GM19468 (cell line): ENCODE results near the gene PRKAR1B.
"Not testable (repeated sequence)": the region's sequence is repeated elsewhere in the genome, so short reads cannot be mapped to it uniquely, and the experiment has no call there.

Source experiments
- ATAC-seq: cut with Tn5 transposase; IDR thresholded peaks from one replicate; pipeline ENCODE4 v1.9.1; 2021; ENCODE audit warnings: mild to moderate bottlenecking, moderate library complexity, moderate number of reproducible peaks; ENCODE audit not compliant: unreplicated experiment; ENCODE audit errors: extremely low read depth

PRKAR1B gene

DNA sequence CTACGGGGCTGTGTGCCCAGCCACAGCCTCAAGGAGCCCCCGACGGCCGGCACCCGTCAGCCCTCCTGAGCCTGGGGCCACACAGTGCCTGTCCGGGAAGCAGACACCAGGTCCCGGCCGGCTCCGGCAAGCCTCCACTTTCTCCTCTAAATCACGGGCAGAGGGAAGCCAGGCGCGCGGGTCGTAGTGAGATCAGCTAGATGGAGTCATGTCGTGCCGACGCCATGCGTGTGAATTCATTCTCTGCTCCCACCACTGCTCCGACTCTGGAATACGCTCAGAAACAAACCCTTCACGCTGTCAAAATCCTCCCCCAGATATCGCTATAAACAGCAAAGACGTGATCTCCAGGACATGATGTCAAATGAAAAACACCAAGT lies 94.3 kb downstream of the PRKAR1B start:
- ATAC-seq: no peak

- no peak for ATAC-seq
Observed at GRCh38 chr7:631964-632830, 94.9 kb downstream of the PRKAR1B start.

DNA sequence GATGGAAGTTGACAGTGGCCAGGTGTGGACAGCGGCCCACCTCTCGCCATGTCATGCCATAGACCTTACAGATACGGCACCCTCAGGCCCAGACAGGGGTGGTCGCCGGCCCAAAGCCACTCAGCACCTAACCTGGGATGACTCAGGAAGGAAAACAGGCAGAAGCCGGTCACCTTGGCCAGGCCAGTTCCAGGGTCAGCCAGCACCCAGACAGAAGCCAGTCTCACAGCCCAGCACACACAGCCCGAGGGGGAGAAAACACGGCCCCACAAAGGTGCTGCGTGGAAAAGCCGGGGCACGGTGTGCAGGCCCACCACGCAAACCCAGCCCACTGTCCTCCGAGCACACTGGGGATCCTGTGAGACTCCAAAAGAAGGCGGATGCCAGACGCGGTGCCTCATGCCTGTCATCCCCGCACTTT lies 95.8 kb downstream of the PRKAR1B start:
- no peak for ATAC-seq

DNA sequence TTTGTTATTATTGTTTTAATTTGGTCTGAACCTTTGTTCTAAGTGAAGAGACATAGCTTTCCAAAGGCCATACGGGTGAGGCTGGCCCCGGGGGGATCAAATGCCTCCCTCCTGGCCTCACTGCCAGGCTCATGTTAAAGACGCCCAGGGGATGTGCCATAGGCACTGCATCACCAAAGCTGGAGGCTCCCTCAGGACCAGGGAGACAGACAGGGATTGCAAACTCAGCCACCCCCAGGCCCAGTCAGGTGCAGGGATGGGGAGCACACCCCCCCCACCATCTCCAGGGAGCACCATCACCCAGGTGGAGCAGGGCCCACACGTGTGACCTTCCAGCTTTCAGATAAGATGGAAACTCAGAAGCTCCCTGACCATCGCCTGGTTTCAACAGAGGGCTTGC lies 96.5 kb downstream of the PRKAR1B start:
- ATAC-seq: no peak

GRCh38 chr7:630111-630511 lies 97.0 kb downstream of the PRKAR1B start:
- ATAC-seq: no peak

GRCh38 chr7:628826-629225 lies 98.3 kb downstream of the PRKAR1B start:
- no peak for ATAC-seq

GRCh38 chr7:628402-628763 lies 98.7 kb downstream of the PRKAR1B start:
- no peak for ATAC-seq

DNA sequence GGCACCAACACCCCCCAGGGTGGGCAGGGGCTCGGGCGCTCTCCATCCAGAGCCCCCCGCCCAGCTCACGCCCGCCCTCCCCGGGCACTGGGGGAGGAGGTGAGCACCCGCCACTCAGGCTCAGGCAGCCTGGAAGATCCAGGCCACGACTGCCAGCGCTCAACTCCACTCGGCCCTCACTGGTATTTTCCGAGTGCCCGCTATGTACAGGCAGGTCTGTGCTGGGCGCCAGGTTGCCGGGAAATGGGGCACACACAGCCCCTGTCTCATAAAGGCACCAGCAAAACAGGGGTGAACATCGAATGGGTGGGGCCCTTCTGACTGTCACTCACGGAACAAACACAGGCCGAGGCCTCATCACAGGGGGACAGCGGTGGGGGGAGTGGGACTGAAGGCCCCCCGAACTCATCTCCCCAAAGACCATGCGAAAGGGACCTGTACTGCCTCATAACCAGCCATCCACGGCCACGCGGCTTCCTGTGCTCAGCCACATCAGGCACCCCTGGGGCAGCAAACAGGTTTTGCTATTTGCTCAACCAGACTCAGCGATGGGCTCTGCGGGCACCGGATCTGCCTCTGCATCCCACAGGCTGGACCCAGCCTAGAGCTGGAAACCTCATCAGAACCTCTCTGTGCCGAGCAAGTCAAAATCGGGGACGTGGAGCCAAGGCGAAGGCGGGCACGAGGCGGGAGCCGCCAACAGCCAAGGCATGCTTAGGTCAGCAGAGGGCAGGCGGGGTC lies 99.2 kb downstream of the PRKAR1B start:
- ATAC-seq: no peak

DNA sequence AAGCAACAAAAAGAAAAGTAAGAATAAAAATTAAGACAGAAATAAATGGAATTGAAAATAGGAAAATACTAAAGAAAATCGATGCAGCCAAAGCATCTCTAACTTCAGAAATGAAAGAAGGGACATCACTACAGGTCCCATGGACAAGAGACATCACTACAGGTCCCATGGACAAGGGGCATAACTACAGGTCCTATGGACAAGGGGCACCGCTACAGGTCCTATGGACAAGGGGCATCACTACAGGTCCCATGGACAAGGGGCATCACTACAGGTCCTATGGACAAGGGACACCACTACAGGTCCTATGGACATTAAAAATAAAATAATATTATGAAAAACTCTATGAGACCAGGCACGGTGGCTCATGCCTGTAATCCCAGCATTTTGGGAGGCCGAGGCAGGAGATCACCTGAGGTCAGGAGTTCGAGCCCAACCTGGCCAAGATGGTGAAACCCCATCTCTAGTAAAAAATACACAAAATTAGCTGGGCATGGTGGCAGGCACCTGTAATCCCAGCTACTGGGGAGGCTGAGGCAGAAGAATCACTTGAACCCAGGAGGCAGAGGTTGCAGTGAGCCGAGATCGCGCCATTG lies 101.6 kb downstream of the PRKAR1B start:
- ATAC-seq: no peak

- no peak for ATAC-seq
Observed at GRCh38 chr7:623464-623863, 103.6 kb downstream of the PRKAR1B start.

- ATAC-seq: no peak
Observed at GRCh38 chr7:621572-622285, 105.4 kb downstream of the PRKAR1B start.

DNA sequence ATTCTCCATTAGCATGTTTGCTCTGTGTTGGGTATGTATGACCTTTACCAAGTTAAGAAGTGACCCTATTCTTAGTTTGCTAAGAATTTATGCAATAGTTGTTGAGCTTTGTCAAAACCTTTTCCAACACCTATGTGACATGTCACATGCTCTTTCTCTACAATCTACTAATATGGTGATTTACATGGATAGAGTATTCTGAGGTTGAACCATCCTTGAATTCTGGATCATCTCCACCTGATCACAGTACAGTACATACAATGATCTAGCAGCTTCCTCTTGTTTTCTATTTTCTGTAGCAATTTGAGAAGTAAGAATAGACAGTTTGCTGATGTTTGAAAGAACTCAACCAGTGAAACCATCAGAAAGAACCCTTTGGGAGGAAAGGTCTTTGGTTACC lies 106.2 kb downstream of the PRKAR1B start:
- no peak for ATAC-seq

GRCh38 chr7:620056-620455 lies 107.0 kb downstream of the PRKAR1B start:
- no peak for ATAC-seq

GRCh38 chr7:619368-619840 lies 107.7 kb downstream of the PRKAR1B start:
- no peak for ATAC-seq

- no peak for ATAC-seq
Observed at GRCh38 chr7:618539-619367, 108.3 kb downstream of the PRKAR1B start.

- no peak for ATAC-seq
Observed at GRCh38 chr7:617614-618538, 109.2 kb downstream of the PRKAR1B start.

DNA sequence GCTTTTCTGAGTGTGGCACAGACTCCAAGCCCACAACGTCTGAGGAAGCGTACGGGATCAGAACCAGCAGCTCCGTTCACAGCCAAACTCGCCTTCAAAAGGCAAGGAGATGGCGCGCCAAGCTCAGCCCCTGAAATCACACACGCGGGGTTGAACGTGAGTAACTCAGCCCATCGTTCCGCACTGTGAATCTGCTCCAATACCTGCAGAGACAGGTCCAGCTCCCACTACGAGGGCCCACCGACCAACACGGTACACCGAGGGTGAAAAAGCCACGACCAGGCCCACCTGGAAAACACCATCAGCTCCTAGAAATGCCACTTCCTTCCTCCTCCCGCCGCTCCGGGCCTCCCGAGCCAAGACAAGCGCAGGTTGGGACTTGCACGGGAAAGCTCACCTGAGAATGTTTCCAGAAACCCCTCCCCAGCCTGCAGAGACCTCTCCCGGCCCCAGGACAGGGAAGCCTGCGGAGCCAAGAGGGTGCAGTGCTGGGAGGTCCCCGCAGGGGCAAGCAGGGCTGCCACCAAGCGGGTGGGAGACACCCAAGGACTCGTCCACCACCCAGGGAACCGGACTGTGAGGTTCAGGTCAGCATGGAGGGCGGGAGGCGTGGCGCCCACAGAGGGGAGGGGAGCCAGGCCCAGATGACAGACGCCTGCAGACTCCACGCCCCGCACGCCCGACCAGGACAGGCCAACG lies 113.5 kb downstream of the PRKAR1B start:
- ATAC-seq: no peak

DNA sequence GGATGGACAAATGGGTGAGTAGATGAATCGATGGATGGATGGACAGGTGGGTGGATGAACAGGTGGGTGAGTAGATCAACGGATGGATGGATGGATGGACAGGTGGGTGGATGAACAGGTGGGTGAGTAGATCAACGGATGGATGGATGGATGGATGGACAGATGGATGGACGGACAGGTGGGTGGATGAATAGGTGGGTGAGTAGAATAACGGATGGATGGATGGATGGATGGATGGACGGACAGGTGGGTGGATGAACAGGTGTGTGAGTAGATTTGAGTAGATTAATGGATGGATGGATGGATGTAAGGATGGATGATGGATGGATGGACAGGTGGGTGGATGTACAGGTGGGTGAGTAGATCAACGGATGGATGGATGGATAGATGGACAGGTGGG lies 115.2 kb downstream of the PRKAR1B start:
- not testable (repeated sequence) for ATAC-seq
